Measurements from ENCODE around the gene HMX2. TPM values are rescaled to one million over a fixed set of nuclear protein-coding genes. Genes with fewer than 3 reads are reported as not detected.

The HMX2 gene
- total and polyA plus RNA-seq, 2 of the 13 experiments (the other 11 are each of a cell fraction or from before 2014, with no cell fraction given): not detected

DNA sequence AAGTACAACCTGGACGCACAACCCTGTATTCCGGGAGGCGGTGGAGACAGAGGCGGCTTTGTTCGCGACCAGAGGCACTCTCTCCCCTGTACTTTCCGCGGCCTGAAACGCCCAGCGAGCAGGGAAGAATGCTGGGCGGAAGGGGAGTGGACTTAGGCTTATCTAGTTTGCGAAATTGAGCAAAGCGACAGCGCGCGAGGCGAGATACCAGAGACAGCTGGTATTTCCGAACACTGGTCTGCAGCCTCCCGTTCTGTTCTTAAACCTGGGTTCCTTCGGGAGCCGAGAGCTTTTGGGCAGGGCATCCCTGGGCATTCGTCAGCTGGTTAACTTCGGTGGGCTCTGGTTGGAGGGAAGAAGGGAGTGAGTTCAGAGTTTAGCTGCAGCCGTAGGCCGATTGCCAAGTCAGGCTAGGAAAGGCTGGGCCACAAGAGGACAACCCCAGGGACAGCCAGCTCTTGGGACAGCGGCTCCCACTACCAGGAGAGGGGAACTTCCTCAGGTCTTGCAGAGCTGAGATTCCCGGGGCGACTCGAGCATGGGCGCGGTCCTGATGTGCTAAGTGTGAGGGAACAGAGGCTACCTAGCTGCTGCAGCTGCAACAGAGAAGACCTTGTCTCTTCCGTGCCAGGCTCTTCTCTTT is 8.3 kb upstream of the HMX2 start:
- H3K4me1 ChIP-seq (ENCODE audit: insufficient read depth, low read length): peaks cover 60% of the 10 kb centered on the region
- CTCF ChIA-PET (ENCODE audit: low intra/inter-chr PET ratio, low total read pairs): interaction anchor here (1.1 kb wide), 1 partner anchor 420 kb away, joined by 3 read pairs; no protein-coding TSS in a partner anchor
- 4% methylated on average over 26 of the region's 32 CpGs for WGBS (ENCODE audit: low lambda C conversion rate)
- peak; percentile 93 for DNase-seq (ENCODE audit: low spot score)
- H3K36me3 ChIP-seq (replicated peaks in 1 of 2; ENCODE audit: control insufficient read depth in 1 of 2, insufficient read depth in 2 of 2, low read length in 2 of 2): no peaks in the 10 kb centered on the region
- no peak overlapping the region for H2AFZ ChIP-seq (ENCODE audit: low read length)
- H3K79me2 ChIP-seq (ENCODE audit: insufficient read depth, low read length): no peaks in the 10 kb centered on the region
- H3K9me3 ChIP-seq (ENCODE audit: low read length): no peaks in the 10 kb centered on the region
- peak overlapping the region; percentile 20; the same call in 1 of the 2 replicates for H3K9ac ChIP-seq (ENCODE audit: insufficient read depth, low read depth, low read length)
- peak overlapping the region; percentile 39 to 69 (median 44) for H3K4me3 ChIP-seq (replicated peaks in 1 of 3; ENCODE audit: insufficient read depth in 1 of 3, low read depth in 2 of 3, low read length in 3 of 3)
- peak; percentile 96 for ATAC-seq
- no TSS peak for BruUV-seq (replicated peaks)
- in situ Hi-C loops (cut with HindIII; ENCODE audit: extremely low pct_ligation_motif_present, low pct_unique_long_range_greater_than_20kb) (no loop called here), intact Hi-C loops (cut with micrococcal nuclease; ENCODE audit: unreplicated experiment) (loop anchor here (5.0 kb wide), 1 partner anchor 128 kb away; no protein-coding TSS in a partner anchor)
- H3K27ac ChIP-seq (ENCODE audit: extremely low read length, insufficient read depth, low read length): no peak overlapping the region
- POLR2A ChIA-PET: interaction anchor here (1.2 to 1.7 kb wide), 4 partner anchors 10 to 104 kb away, joined by 3 to 11 read pairs (median 4); partner anchors contain the start of gene BUB3
- H3K4me2 ChIP-seq (ENCODE audit: low read depth, low read length): peak overlapping the region; percentile 93
- peak; percentile 89 for FAIRE-seq
- H3K27me3 ChIP-seq (ENCODE audit: control insufficient read depth in 1 of 2, insufficient read depth in 2 of 2, low read length in 2 of 2): peaks cover 20 to 88% of the 10 kb centered on the region in 2 experiments; a peak in 4 of 5 replicates
- H4K20me1 ChIP-seq (ENCODE audit: insufficient read depth, low read length): no peaks in the 10 kb centered on the region
- TF ChIP-seq GATAD2A (CRISPR knock-in tag; IDR thresholded peaks at IDR 0.05): peak; percentile 79
- TF ChIP-seq ZNF264 (CRISPR knock-in tag; IDR thresholded peaks at IDR 0.05): peak; percentile 74; the same call in 1 of the 2 replicates
- TF ChIP-seq, protein P1, sequence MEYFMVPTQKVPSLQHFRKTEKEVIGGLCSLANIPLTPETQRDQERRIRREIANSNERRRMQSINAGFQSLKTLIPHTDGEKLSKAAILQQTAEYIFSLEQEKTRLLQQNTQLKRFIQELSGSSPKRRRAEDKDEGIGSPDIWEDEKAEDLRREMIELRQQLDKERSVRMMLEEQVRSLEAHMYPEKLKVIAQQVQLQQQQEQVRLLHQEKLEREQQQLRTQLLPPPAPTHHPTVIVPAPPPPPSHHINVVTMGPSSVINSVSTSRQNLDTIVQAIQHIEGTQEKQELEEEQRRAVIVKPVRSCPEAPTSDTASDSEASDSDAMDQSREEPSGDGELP (IDR thresholded peaks at IDR 0.05; ENCODE audit: borderline replicate concordance, low read depth): peak; percentile 86
- peak; percentile 78 for TF ChIP-seq SALL1 (CRISPR knock-in tag; IDR thresholded peaks at IDR 0.05)
- TF ChIP-seq ZFX (CRISPR knock-in tag; IDR thresholded peaks at IDR 0.05; ENCODE audit: low read depth): peak; percentile 51
- no peak for TF ChIP-seq FOSL1 (CRISPR knock-in tag; IDR thresholded peaks at IDR 0.05; ENCODE audit: borderline replicate concordance)
- TF ChIP-seq, protein P2, sequence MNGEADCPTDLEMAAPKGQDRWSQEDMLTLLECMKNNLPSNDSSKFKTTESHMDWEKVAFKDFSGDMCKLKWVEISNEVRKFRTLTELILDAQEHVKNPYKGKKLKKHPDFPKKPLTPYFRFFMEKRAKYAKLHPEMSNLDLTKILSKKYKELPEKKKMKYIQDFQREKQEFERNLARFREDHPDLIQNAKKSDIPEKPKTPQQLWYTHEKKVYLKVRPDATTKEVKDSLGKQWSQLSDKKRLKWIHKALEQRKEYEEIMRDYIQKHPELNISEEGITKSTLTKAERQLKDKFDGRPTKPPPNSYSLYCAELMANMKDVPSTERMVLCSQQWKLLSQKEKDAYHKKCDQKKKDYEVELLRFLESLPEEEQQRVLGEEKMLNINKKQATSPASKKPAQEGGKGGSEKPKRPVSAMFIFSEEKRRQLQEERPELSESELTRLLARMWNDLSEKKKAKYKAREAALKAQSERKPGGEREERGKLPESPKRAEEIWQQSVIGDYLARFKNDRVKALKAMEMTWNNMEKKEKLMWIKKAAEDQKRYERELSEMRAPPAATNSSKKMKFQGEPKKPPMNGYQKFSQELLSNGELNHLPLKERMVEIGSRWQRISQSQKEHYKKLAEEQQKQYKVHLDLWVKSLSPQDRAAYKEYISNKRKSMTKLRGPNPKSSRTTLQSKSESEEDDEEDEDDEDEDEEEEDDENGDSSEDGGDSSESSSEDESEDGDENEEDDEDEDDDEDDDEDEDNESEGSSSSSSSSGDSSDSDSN (CRISPR knock-in tag; IDR thresholded peaks at IDR 0.05): peak; percentile 78
- TF ChIP-seq ZMYM4 (CRISPR knock-in tag; IDR thresholded peaks at IDR 0.05): peak; percentile 42; the same call in 1 of the 2 replicates
- TF ChIP-seq HNRNPLL (IDR thresholded peaks at IDR 0.05; ENCODE audit: low read depth, low read length, poor library complexity, severe bottlenecking): peak; percentile 76
- TF ChIP-seq, protein P3, sequence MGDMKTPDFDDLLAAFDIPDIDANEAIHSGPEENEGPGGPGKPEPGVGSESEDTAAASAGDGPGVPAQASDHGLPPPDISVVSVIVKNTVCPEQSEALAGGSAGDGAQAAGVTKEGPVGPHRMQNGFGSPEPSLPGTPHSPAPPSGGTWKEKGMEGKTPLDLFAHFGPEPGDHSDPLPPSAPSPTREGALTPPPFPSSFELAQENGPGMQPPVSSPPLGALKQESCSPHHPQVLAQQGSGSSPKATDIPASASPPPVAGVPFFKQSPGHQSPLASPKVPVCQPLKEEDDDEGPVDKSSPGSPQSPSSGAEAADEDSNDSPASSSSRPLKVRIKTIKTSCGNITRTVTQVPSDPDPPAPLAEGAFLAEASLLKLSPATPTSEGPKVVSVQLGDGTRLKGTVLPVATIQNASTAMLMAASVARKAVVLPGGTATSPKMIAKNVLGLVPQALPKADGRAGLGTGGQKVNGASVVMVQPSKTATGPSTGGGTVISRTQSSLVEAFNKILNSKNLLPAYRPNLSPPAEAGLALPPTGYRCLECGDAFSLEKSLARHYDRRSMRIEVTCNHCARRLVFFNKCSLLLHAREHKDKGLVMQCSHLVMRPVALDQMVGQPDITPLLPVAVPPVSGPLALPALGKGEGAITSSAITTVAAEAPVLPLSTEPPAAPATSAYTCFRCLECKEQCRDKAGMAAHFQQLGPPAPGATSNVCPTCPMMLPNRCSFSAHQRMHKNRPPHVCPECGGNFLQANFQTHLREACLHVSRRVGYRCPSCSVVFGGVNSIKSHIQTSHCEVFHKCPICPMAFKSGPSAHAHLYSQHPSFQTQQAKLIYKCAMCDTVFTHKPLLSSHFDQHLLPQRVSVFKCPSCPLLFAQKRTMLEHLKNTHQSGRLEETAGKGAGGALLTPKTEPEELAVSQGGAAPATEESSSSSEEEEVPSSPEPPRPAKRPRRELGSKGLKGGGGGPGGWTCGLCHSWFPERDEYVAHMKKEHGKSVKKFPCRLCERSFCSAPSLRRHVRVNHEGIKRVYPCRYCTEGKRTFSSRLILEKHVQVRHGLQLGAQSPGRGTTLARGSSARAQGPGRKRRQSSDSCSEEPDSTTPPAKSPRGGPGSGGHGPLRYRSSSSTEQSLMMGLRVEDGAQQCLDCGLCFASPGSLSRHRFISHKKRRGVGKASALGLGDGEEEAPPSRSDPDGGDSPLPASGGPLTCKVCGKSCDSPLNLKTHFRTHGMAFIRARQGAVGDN (CRISPR knock-in tag; IDR thresholded peaks at IDR 0.05): peak; percentile 65
- 0 out of 2 replicates have a peak, but pooled peaks have one; percentile 35 for TF ChIP-seq TCF7 (IDR thresholded peaks at IDR 0.05; ENCODE audit: low read depth)
- no peak for TF ChIP-seq MAZ (IDR thresholded peaks at IDR 0.05; ENCODE audit: borderline replicate concordance, low read depth, low read length)
- TF ChIP-seq MAZ (CRISPR knock-in tag; IDR thresholded peaks at IDR 0.05; ENCODE audit: low read depth): 0 out of 2 replicates have a peak, but pooled peaks have one; percentile 42
- TF ChIP-seq CBX5 (CRISPR knock-in tag; IDR thresholded peaks at IDR 0.05; ENCODE audit: borderline replicate concordance): peak; percentile 77

Data from HepG2 (cell line).